Natural killer cell treated with Interleukin-12 subunit alpha and Interleukin-12 subunit beta and Interleukin-15 and Interleukin-18, amount 100 ng/mL, for 72 hours (primary cell): ENCODE data around the gene FAM186B. TPM values are rescaled to one million over a fixed set of nuclear protein-coding genes. Genes with fewer than 3 reads are reported as not detected.

Experiments used
- ATAC-seq, 2 donors: fragments of 150-1000 bp; cut with Tn5 transposase in 1 of 2; sonication (Bioruptor Pico), chemical (Tn5 transposase) in 1 of 2; 2 replicates each; pipeline ENCODE4 v1.10.0; 2021
- DNase-seq: peaks from one replicate; pipeline ENCODE4 v3.0.0; 2022; ENCODE audit warnings: low spot score
- H3K27ac Mint-ChIP-seq, 2 donors: 1 replicate in 1 of 2; 2 replicates in 1 of 2; pipeline ENCODE4 v1.8.0; 2022; ENCODE audit warnings: mixed read lengths in 2 of 2, mild to moderate bottlenecking in 1 of 2, moderate library complexity in 1 of 2
- H3K27me3 Mint-ChIP-seq, 2 donors: 1 replicate in 1 of 2; 2 replicates in 1 of 2; pipeline ENCODE4 v1.8.0; 2022; ENCODE audit warnings: mixed read lengths in 2 of 2
- H3K36me3 Mint-ChIP-seq: one replicate; pipeline ENCODE4 v1.8.0; 2022; ENCODE audit warnings: mixed read lengths
- H3K4me1 Mint-ChIP-seq, 2 donors: 1 replicate in 1 of 2; 2 replicates in 1 of 2; pipeline ENCODE4 v1.8.0; 2022; ENCODE audit warnings: low read depth in 2 of 2, mixed read lengths in 2 of 2, mild to moderate bottlenecking in 1 of 2
- H3K4me3 Mint-ChIP-seq: one replicate; pipeline ENCODE4 v1.8.0; 2022; ENCODE audit warnings: mixed read lengths
- H3K9me3 Mint-ChIP-seq: 2 replicates; pipeline ENCODE4 v1.8.0; 2022; ENCODE audit warnings: mixed read lengths
- total RNA-seq, 2 donors: library from RNA; stranded (reverse); gene quantifications; one replicate each; pipeline ENCODE4 v1.2.3, GENCODE V29; 2022

FAM186B gene
- total RNA-seq, 2 donors from 2014 or later = 2.0 to 2.3 TPM

GRCh38 chr12:49564686-49565405 is 40.6 kb downstream of the FAM186B start:
- peak overlapping the region; percentile 28 to 53 for H3K27ac Mint-ChIP-seq
- H3K36me3 Mint-ChIP-seq = peaks cover 10% of the 10 kb centered on the region
- H3K27me3 Mint-ChIP-seq = no peaks in the 10 kb centered on the region
- DNase-seq (no peak), ATAC-seq (no peak)
- H3K4me3 Mint-ChIP-seq = peak overlapping the region; percentile 48
- H3K4me1 Mint-ChIP-seq = peaks cover 35 to 46% of the 10 kb centered on the region in 2 donors
- no peaks in the 10 kb centered on the region for H3K9me3 Mint-ChIP-seq

GRCh38 chr12:49563951-49564685 is 41.3 kb downstream of the FAM186B start:
- H3K4me1 Mint-ChIP-seq = peaks cover 35 to 49% of the 10 kb centered on the region in 2 donors
- peak overlapping the region; percentile 32 for H3K4me3 Mint-ChIP-seq
- no peaks in the 10 kb centered on the region for H3K9me3 Mint-ChIP-seq
- DNase-seq (no peak), ATAC-seq (no peak)
- H3K36me3 Mint-ChIP-seq = peaks cover 10% of the 10 kb centered on the region
- H3K27ac Mint-ChIP-seq = peak overlapping the region in 1 of 2 donors; percentile 49
- no peaks in the 10 kb centered on the region for H3K27me3 Mint-ChIP-seq

DNA sequence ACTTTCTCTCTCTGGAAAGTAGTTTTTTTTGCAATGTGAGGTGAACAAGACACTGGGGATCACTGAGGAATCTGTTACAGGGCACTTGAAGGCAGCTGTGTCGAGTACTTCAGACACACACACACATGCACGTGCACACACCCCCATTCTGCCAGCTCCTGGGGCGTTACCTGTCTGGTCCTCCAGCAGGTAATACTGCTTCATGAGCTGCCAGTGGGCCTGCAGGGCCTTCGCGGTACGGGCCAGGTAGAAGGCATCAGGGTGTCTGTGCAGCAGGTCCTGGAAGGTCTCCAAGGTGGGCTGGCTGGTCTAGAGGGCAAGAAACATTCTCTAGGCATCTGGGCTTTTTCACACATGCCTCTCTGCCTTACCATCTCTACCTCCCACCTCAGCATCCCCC is 42.6 kb downstream of the FAM186B start:
- peaks cover 10% of the 10 kb centered on the region for H3K36me3 Mint-ChIP-seq
- H3K4me3 Mint-ChIP-seq = no peak overlapping the region
- no peak overlapping the region for H3K27ac Mint-ChIP-seq
- H3K9me3 Mint-ChIP-seq = no peaks in the 10 kb centered on the region
- H3K4me1 Mint-ChIP-seq = peaks cover 23 to 38% of the 10 kb centered on the region in 2 donors
- H3K27me3 Mint-ChIP-seq = no peaks in the 10 kb centered on the region
- DNase-seq = no peak
- ATAC-seq = no peak

- no peaks in the 10 kb centered on the region for H3K9me3 Mint-ChIP-seq
- H3K4me3 Mint-ChIP-seq = no peak overlapping the region
- H3K27me3 Mint-ChIP-seq = no peaks in the 10 kb centered on the region
- ATAC-seq (no peak), DNase-seq (no peak)
- H3K36me3 Mint-ChIP-seq = peaks cover 10% of the 10 kb centered on the region
- peaks cover 23 to 33% of the 10 kb centered on the region in 2 donors for H3K4me1 Mint-ChIP-seq
- peak overlapping the region in 1 of 2 donors; percentile 15 for H3K27ac Mint-ChIP-seq
Observed at GRCh38 chr12:49562233-49562632, 43.2 kb downstream of the FAM186B start.

DNA sequence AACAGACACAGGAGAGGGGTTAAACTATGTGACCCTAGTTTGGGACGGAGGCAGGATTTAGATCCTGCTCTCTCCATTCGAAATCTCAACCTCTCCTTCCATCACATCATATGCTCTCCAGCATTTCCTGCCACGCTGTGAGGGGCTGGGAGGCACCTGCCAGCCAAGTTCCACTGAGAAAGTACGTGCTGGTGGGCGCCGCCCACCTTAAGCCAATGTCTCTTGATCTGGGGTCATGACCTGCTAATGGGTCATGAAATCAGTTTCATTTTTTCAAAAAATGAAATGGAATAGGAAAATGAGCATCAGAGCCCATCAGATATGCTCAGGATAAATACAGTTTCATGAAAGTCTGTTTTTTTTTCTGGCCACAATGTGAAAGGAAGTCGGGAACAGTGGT is 44.7 kb downstream of the FAM186B start:
- ATAC-seq (no peak), DNase-seq (no peak)
- Mint-ChIP-seq H3K36me3 (peaks cover 10% of the 10 kb centered on the region), H3K4me1 (peaks cover 17 to 27% of the 10 kb centered on the region in 2 donors), H3K27me3 (no peaks in the 10 kb centered on the region), H3K27ac (no peak overlapping the region), H3K4me3 (no peak overlapping the region), H3K9me3 (no peaks in the 10 kb centered on the region)

DNA sequence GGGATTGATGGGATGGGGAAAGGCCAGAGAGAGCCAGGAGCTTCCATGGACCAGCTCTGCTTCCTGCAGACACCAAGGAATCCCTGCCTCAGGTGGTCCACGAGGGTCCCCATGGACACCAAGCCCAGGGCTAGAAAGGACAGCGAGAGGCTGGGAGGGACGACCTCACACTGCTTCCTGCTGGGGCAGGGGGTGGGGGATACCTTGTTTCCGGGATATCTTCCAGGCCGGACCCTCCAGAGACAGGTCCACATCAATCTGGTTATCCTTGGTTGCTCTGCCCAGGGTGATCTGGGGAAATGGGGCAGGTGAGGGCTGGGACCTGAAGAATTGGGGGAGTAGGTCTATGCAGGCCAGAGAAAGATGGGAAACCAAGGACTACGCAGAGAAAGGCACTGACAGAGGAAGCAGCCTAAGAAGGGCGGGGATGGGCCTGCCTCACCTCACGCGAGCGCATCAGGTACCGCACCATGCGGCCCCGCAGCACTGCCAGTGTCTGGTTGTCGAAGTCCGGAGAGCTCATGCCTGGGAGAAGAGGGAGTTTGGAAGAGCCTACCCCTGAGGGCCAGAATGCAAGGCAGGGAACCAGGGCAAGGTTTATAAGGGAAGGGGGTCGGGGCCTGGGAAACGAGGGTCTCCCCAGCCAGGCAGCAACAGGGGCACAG is 46.3 kb downstream of the FAM186B start:
- Mint-ChIP-seq H3K36me3 (peaks cover 10% of the 10 kb centered on the region), H3K27me3 (no peaks in the 10 kb centered on the region), H3K4me1 (peaks cover 7 to 14% of the 10 kb centered on the region in 2 donors), H3K4me3 (no peak overlapping the region), H3K27ac (no peak overlapping the region), H3K9me3 (no peaks in the 10 kb centered on the region)
- no peak for ATAC-seq
- DNase-seq = no peak

DNA sequence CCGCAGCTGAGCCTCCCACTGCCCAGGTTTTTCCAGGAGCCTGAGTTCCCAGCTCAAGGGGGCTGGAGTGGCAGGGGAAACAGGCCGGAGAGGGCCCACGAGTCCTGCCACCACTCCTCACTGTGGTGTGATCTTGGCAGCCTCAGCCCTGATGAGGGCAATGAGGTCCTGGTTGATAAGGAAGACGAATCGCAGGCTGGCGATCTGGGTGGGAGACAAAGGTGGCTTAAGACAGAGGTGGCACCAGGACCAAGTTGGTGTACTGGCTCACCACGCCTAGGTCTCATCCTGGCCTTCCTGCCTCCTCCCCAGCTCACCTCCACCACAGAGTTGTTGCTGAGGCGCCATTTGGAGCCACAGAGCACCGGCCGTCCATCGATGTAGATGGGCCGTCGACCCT is 46.9 kb downstream of the FAM186B start:
- Mint-ChIP-seq H3K27ac (no peak overlapping the region), H3K27me3 (no peaks in the 10 kb centered on the region), H3K4me1 (peaks cover 7 to 10% of the 10 kb centered on the region in 2 donors), H3K9me3 (no peaks in the 10 kb centered on the region), H3K4me3 (no peak overlapping the region), H3K36me3 (peaks cover 10% of the 10 kb centered on the region)
- no peak for DNase-seq
- no peak for ATAC-seq

- DNase-seq = no peak
- ATAC-seq = no peak
- no peak overlapping the region for H3K4me3 Mint-ChIP-seq
- H3K36me3 Mint-ChIP-seq = peaks cover 10% of the 10 kb centered on the region
- H3K9me3 Mint-ChIP-seq = no peaks in the 10 kb centered on the region
- H3K27ac Mint-ChIP-seq = no peak overlapping the region
- peaks cover 7 to 10% of the 10 kb centered on the region in 2 donors for H3K4me1 Mint-ChIP-seq
- no peaks in the 10 kb centered on the region for H3K27me3 Mint-ChIP-seq
Observed at GRCh38 chr12:49557917-49558215, 47.6 kb downstream of the FAM186B start.

DNA sequence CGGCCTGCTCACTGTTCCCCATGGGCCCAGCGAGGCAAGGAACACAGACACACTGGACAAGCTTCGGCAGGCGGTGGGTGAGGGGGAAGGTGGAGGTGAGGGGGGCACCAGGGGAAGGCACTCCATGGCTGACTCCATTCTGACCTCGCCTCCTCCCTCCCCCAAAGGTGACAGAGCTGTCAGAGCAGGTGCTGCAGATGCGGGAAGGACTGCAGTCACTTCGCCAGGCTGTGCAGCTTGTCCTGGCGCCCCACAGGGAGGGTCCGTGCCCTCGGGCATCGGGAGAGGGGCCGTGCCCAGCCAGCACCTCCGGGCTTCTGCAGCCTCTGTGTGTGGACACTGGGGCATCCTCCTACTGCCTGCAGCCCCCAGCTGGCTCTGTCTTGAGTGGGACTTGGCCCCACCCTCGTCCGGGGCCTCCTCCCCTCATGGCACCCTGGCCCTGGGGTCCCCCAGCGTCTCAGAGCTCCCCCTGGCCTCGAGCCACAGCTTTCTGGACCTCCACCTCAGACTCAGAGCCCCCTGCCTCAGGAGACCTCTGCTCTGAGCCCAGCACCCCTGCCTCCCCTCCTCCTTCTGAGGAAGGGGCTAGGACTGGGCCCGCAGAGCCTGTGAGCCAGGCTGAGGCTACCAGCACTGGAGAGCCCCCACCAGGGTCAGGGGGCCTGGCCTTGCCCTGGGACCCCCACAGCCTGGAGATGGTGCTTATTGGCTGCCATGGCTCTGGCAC is 48.1 kb downstream of the FAM186B start:
- Mint-ChIP-seq H3K27me3 (no peaks in the 10 kb centered on the region), H3K4me1 (peaks cover 7 to 9% of the 10 kb centered on the region in 2 donors), H3K9me3 (no peaks in the 10 kb centered on the region), H3K36me3 (peaks cover 7% of the 10 kb centered on the region), H3K4me3 (no peak overlapping the region), H3K27ac (no peak overlapping the region)
- ATAC-seq (no peak), DNase-seq (no peak)

DNA sequence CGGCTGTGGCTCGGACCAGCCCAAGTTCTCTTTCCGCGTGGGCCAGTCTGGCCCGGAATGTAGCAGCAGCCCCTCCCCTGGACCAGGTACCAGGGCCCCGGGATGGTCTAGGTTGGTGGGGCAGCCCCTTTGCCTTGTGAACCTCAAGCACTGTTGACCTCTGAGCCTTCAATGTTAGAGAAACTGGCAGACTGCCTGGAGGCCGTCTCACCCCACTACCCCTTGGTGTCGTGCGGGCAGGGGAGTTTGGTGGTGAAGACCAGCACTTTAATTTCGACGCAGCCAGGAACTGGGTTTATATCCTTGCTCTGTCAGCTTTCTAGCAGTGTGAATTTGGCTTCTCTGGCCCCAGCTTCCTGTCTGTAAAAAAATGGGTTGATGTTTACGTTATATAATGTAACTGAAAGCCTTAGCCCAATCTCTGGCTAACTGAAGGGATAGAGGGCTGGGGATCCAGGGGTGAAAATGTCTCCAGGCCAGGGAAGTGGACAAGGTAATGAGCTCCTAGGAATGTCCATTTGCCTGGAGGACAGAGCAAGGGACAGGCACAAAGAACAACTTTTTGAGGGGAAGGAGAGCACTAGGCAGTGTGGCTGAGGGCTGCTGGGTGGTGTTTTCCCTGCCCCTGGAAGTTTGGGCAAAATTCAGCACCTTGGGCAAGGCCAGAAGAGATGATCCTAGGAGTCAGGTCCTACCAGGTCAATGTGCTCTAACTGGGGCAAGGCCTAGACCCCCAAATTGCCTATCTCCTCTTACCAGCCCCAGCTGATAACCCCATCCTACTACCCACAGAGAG is 48.9 kb downstream of the FAM186B start:
- no peaks in the 10 kb centered on the region for H3K27me3 Mint-ChIP-seq
- peak overlapping the region in 1 of 2 donors; percentile 63 for H3K27ac Mint-ChIP-seq
- DNase-seq (no peak), ATAC-seq (no peak)
- H3K4me3 Mint-ChIP-seq = no peak overlapping the region
- peaks cover 6 to 7% of the 10 kb centered on the region in 2 donors for H3K4me1 Mint-ChIP-seq
- no peaks in the 10 kb centered on the region for H3K36me3 Mint-ChIP-seq
- no peaks in the 10 kb centered on the region for H3K9me3 Mint-ChIP-seq

- H3K4me1 Mint-ChIP-seq = peaks cover 4 to 6% of the 10 kb centered on the region in 2 donors
- H3K27ac Mint-ChIP-seq = peak overlapping the region in 1 of 2 donors; percentile 63
- no peaks in the 10 kb centered on the region for H3K9me3 Mint-ChIP-seq
- no peaks in the 10 kb centered on the region for H3K27me3 Mint-ChIP-seq
- no peak overlapping the region for H3K4me3 Mint-ChIP-seq
- DNase-seq (no peak), ATAC-seq (no peak)
- no peaks in the 10 kb centered on the region for H3K36me3 Mint-ChIP-seq
Observed at GRCh38 chr12:49555631-49556390, 49.6 kb downstream of the FAM186B start.

DNA sequence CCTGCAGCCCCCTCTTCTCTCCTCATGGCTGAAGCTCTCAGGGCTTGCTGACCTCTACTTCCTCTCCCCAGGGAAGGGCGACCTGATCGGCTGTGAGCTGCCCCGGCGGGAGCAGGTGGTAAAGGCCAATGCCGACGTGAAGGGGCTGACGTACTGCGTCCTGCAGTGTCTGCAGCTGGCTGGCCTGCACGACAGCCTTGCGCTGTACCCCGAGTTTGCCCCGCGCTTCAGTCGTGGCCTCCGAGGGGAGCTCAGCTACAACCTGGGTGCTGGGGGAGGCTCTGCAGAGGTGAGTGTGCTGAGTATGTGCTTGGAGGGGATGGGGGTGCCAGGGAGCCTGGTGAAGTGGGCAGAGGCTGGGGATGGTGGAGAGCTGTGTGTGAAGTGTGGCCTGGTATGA is 51.2 kb downstream of the FAM186B start:
- no peak for DNase-seq
- H3K4me1 Mint-ChIP-seq = peaks cover 0 to 2% of the 10 kb centered on the region in 2 donors
- no peak overlapping the region for H3K4me3 Mint-ChIP-seq
- H3K36me3 Mint-ChIP-seq = no peaks in the 10 kb centered on the region
- no peak overlapping the region for H3K27ac Mint-ChIP-seq
- H3K27me3 Mint-ChIP-seq = no peaks in the 10 kb centered on the region
- no peak for ATAC-seq
- H3K9me3 Mint-ChIP-seq = no peaks in the 10 kb centered on the region
